ENCODE data around the gene BCL7A.

Gene BCL7A

DNA sequence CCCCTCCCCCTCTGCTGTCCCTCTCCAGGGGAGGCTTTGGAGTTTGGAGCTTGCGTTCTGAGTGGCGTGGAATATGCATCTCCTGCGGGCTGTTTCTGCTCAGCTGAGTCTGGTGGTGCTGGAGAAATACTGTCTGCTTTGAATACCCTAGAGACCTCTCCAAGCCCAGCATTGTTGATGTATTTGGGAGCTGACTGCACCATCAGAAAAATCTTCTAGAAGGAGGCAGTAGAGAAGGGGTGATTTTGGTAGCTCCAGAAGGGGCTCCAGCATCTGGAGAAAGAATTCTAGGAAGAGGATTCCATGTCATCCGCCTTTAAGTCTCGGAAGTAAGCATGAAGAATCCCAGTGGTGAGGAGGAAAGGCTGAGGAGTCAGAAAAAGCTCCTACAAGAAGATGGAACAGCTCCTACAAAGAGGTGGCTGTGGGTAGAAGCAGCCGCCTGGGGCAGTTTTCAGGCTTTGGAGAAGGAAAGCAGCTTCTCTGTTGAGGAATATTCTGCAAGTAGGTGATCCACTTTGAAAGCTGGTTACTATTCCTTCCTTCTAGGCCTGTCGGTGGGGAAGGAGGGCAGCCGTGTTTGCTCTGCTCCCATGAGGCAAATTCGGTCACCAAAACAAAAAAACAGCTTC, 66.6 kb downstream of the BCL7A start:
- H3K4me3 ChIP-seq (ENCODE audit: low read length in 2 of 2) = no peak overlapping the region

DNA sequence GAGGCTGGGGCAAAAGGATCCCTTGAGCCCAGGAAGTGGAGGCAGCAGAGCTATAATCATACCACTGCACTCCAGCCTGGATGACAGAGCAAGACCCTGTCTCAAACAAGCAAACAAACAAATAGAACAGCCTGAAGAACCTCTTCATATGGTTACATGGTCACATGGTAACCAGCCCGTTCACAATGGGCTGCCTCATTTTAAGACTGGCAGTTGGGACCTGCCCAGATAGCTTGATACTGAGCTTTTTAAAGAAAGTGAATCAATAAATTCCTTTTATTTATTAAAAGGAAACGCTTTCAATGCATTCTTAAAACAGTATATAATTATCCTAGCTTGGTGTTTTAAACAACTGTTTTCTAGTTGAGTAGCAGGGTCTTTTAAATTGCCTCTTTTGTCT, 67.4 kb downstream of the BCL7A start:
- Histone ChIP-seq H3K9me3 (replicated peaks in 1 of 2; ENCODE audit: control insufficient read depth in 2 of 2, insufficient read depth in 1 of 2, low read depth in 1 of 2, low read length in 2 of 2) (peaks cover 0 to 13% of the 10 kb centered on the region in 2 donors), H2AK5ac (ENCODE audit: low read depth, low read length) (no peak overlapping the region), H2BK120ac (ENCODE audit: low read depth, low read length) (no peak overlapping the region), H3K36me3 (replicated peaks in 1 of 2; ENCODE audit: control insufficient read depth in 2 of 2, insufficient read depth in 2 of 2, low read length in 2 of 2) (peaks cover 8 to 48% of the 10 kb centered on the region in 2 donors), H2AFZ (ENCODE audit: low read length) (no peak overlapping the region), H3K4me1 (ENCODE audit: control insufficient read depth in 2 of 2, insufficient read depth in 1 of 2, low read depth in 1 of 2, low read length in 2 of 2) (peaks cover 9 to 11% of the 10 kb centered on the region in 2 donors), H2BK15ac (ENCODE audit: low read length) (no peak overlapping the region), H2BK5ac (ENCODE audit: low read length) (no peak overlapping the region), H3K4me2 (ENCODE audit: insufficient read depth, low read length, poor library complexity, severe bottlenecking) (no peak overlapping the region), H3K27me3 (ENCODE audit: control insufficient read depth in 3 of 3, insufficient read depth in 3 of 3, low read depth in 1 of 3, low read length in 3 of 3) (peaks cover 0 to 7% (median 0%) of the 10 kb centered on the region in 3 experiments), H3K4me3 (ENCODE audit: low read length in 2 of 2) (no peak overlapping the region), H2BK12ac (ENCODE audit: low read length) (no peak overlapping the region), H3K27ac (replicated peaks; ENCODE audit: low read length) (no peak overlapping the region), H4K8ac (ENCODE audit: low read depth, low read length) (no peak overlapping the region), H3K4ac (ENCODE audit: low read length) (no peak overlapping the region), H3K9ac (ENCODE audit: low read depth, low read length, poor library complexity) (no peak overlapping the region), H3K18ac (ENCODE audit: low read length) (no peak overlapping the region), H3K14ac (ENCODE audit: low read length) (no peak overlapping the region), H3K23ac (ENCODE audit: low read depth, low read length, poor library complexity) (no peak overlapping the region), H4K91ac (ENCODE audit: low read depth, low read length, poor library complexity) (no peak overlapping the region), H3K79me1 (ENCODE audit: low read depth, low read length) (peaks cover 13% of the 10 kb centered on the region)
- WGBS, 2 donors (ENCODE audit: extremely low coverage in 2 of 2, insufficient read length in 2 of 2, insufficient replicate concordance in 1 of 2) = no CpG with 5 or more reads among the region's 2 CpGs
- no peak for DNase-seq (ENCODE audit: low spot score)

More for the DNA sequence above, 66.6 kb downstream of the BCL7A start:
- Histone ChIP-seq H3K4me1 (ENCODE audit: control insufficient read depth in 2 of 2, insufficient read depth in 1 of 2, low read depth in 1 of 2, low read length in 2 of 2) (peaks cover 9 to 11% of the 10 kb centered on the region in 2 donors), H4K91ac (ENCODE audit: low read depth, low read length, poor library complexity) (no peak overlapping the region), H3K18ac (ENCODE audit: low read length) (no peak overlapping the region), H2BK12ac (ENCODE audit: low read length) (no peak overlapping the region), H2AK5ac (ENCODE audit: low read depth, low read length) (peak overlapping the region; percentile 63), H2BK5ac (ENCODE audit: low read length) (no peak overlapping the region), H3K4me2 (ENCODE audit: insufficient read depth, low read length, poor library complexity, severe bottlenecking) (no peak overlapping the region), H3K23ac (ENCODE audit: low read depth, low read length, poor library complexity) (no peak overlapping the region), H3K9me3 (replicated peaks in 1 of 2; ENCODE audit: control insufficient read depth in 2 of 2, insufficient read depth in 1 of 2, low read depth in 1 of 2, low read length in 2 of 2) (peaks cover 0 to 5% of the 10 kb centered on the region in 2 donors), H2BK15ac (ENCODE audit: low read length) (no peak overlapping the region), H3K27me3 (ENCODE audit: control insufficient read depth in 3 of 3, insufficient read depth in 3 of 3, low read depth in 1 of 3, low read length in 3 of 3) (peaks cover 0 to 5% (median 0%) of the 10 kb centered on the region in 3 experiments), H3K9ac (ENCODE audit: low read depth, low read length, poor library complexity) (no peak overlapping the region), H2BK120ac (ENCODE audit: low read depth, low read length) (no peak overlapping the region), H3K14ac (ENCODE audit: low read length) (no peak overlapping the region), H4K8ac (ENCODE audit: low read depth, low read length) (no peak overlapping the region), H3K36me3 (replicated peaks in 1 of 2; ENCODE audit: control insufficient read depth in 2 of 2, insufficient read depth in 2 of 2, low read length in 2 of 2) (peaks cover 8 to 54% of the 10 kb centered on the region in 2 donors), H3K79me1 (ENCODE audit: low read depth, low read length) (peaks cover 6% of the 10 kb centered on the region), H2AFZ (ENCODE audit: low read length) (no peak overlapping the region), H3K4ac (ENCODE audit: low read length) (no peak overlapping the region), H3K27ac (replicated peaks; ENCODE audit: low read length) (no peak overlapping the region)
- WGBS, 2 donors (ENCODE audit: extremely low coverage in 2 of 2, insufficient read length in 2 of 2, insufficient replicate concordance in 1 of 2) = no CpG with 5 or more reads among the region's 9 CpGs
- no peak for DNase-seq (ENCODE audit: low spot score)

DNA sequence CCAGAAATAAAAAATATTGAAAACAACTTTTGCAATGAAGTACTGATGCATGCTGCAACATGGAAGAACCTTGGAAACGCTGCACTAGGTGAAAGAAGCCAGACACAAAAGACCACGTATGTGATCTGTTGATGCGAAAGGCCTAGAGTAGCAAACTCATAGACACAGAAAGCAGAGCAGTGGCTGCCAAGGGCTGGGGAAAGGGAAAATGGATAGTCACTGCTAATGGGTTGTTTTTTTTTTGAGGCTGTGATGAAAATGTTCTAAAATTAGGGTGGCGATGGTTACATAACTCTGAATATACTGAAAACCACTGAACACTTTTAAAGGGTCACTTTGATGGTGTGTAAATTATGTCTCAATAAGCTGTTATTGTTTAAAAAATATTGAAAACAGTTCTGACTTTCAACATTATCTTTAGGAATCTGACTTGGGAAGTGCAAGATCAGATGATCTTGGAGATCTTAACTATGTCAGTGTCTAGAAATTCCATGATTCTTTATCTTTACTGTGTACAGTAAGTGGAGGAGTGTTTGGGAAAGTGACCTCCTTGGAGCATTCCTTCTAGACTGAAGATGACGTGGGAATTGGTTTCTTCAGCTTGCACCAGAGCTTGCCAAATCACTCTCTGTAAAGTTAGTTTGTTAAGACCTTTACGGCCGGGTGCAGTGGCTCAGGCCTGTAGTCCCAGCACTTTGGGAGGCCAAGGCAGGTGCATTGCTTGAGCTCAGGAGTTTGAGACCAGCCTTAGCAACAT, 69.3 kb downstream of the BCL7A start:
- H4K91ac ChIP-seq (ENCODE audit: low read depth, low read length, poor library complexity) = no peak overlapping the region
- no peak overlapping the region for H3K14ac ChIP-seq (ENCODE audit: low read length)
- no peak overlapping the region for H3K4me3 ChIP-seq (ENCODE audit: low read length in 2 of 2)
- H2BK15ac ChIP-seq (ENCODE audit: low read length) = no peak overlapping the region
- no CpG with 5 or more reads among the region's 7 CpGs for WGBS, 2 donors (ENCODE audit: extremely low coverage in 2 of 2, insufficient read length in 2 of 2, insufficient replicate concordance in 1 of 2)
- peaks cover 17% of the 10 kb centered on the region for H3K79me1 ChIP-seq (ENCODE audit: low read depth, low read length)
- no peak overlapping the region for H3K23ac ChIP-seq (ENCODE audit: low read depth, low read length, poor library complexity)
- H2BK120ac ChIP-seq (ENCODE audit: low read depth, low read length) = no peak overlapping the region
- no peak overlapping the region for H3K27ac ChIP-seq (replicated peaks; ENCODE audit: low read length)
- H3K36me3 ChIP-seq (replicated peaks in 1 of 2; ENCODE audit: control insufficient read depth in 2 of 2, insufficient read depth in 2 of 2, low read length in 2 of 2) = peaks cover 5 to 31% of the 10 kb centered on the region in 2 donors
- peaks cover 0 to 18% of the 10 kb centered on the region in 2 donors for H3K9me3 ChIP-seq (replicated peaks in 1 of 2; ENCODE audit: control insufficient read depth in 2 of 2, insufficient read depth in 1 of 2, low read depth in 1 of 2, low read length in 2 of 2)
- H3K4ac ChIP-seq (ENCODE audit: low read length) = no peak overlapping the region
- peaks cover 0 to 10% (median 0%) of the 10 kb centered on the region in 3 experiments for H3K27me3 ChIP-seq (ENCODE audit: control insufficient read depth in 3 of 3, insufficient read depth in 3 of 3, low read depth in 1 of 3, low read length in 3 of 3)
- no peak overlapping the region for H3K9ac ChIP-seq (ENCODE audit: low read depth, low read length, poor library complexity)
- H3K4me1 ChIP-seq (ENCODE audit: control insufficient read depth in 2 of 2, insufficient read depth in 1 of 2, low read depth in 1 of 2, low read length in 2 of 2) = peaks cover 9 to 10% of the 10 kb centered on the region in 2 donors
- H2AK5ac ChIP-seq (ENCODE audit: low read depth, low read length) = no peak overlapping the region
- no peak overlapping the region for H3K4me2 ChIP-seq (ENCODE audit: insufficient read depth, low read length, poor library complexity, severe bottlenecking)
- no peak overlapping the region for H2BK12ac ChIP-seq (ENCODE audit: low read length)
- H2AFZ ChIP-seq (ENCODE audit: low read length) = no peak overlapping the region
- H4K8ac ChIP-seq (ENCODE audit: low read depth, low read length) = no peak overlapping the region
- DNase-seq (ENCODE audit: low spot score) = no peak
- no peak overlapping the region for H2BK5ac ChIP-seq (ENCODE audit: low read length)
- H3K18ac ChIP-seq (ENCODE audit: low read length) = no peak overlapping the region
